Upper lobe of left lung (tissue), 4 donors: ENCODE data around the gene FBXL22.

Source experiments
- POLR2A ChIP-seq, 4 donors: fragments of 450-650 bp; IDR thresholded peaks; one replicate each; pipeline ENCODE4 v1.5.1; 2016 to 2017; ENCODE audit warnings: antibody characterized with exemption in 4 of 4, mild to moderate bottlenecking in 2 of 4
- TF ChIP-seq, protein P1 (sequence below), 6 experiments: fragments of 450-650 bp in 4 of 6; fragments of 200-600 bp in 2 of 6; sonication (generic) in 2 of 6; IDR thresholded peaks; one replicate each; pipeline ENCODE4 v1.5.1; 2016 to 2019; ENCODE audit warnings: antibody characterized with exemption in 6 of 6

DNA sequence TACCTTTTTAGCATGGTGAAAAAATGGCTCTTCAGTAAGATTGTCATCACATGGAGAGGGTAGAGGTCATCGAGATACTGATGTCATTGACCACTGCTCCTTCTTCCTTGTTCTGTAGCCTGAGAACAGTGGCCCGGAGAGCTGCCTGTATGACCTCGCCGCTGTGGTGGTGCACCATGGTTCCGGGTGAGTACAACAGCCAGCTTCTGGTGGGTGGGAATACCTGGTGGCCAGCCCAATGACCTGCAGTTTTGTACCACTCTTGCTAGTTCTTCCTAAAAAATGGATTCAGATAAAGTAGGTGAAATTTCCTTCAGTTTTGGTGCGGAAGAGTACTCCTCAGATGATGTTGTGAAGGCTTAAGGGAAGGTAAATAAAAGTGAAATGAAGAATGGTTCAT lies 8.4 kb upstream of the FBXL22 start:
- no peak for TF ChIP-seq POLR2A (IDR thresholded peaks at IDR 0.05)
- TF ChIP-seq, protein P1, sequence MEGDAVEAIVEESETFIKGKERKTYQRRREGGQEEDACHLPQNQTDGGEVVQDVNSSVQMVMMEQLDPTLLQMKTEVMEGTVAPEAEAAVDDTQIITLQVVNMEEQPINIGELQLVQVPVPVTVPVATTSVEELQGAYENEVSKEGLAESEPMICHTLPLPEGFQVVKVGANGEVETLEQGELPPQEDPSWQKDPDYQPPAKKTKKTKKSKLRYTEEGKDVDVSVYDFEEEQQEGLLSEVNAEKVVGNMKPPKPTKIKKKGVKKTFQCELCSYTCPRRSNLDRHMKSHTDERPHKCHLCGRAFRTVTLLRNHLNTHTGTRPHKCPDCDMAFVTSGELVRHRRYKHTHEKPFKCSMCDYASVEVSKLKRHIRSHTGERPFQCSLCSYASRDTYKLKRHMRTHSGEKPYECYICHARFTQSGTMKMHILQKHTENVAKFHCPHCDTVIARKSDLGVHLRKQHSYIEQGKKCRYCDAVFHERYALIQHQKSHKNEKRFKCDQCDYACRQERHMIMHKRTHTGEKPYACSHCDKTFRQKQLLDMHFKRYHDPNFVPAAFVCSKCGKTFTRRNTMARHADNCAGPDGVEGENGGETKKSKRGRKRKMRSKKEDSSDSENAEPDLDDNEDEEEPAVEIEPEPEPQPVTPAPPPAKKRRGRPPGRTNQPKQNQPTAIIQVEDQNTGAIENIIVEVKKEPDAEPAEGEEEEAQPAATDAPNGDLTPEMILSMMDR (IDR thresholded peaks at IDR 0.05): no peak
